Urothelium cell line (cell line): ENCODE data around the gene CASKIN1.

Source experiments
- DNase-seq: peaks from one replicate; pipeline ENCODE4 v3.0.0; 2011; ENCODE audit warnings: low spot score, mixed read lengths
- FAIRE-seq: peaks from 2 replicates; lab custom pipeline; 2011; peaks lifted over from hg19 to GRCh38; lab: Jason Lieb, UNC

The CASKIN1 gene

DNA sequence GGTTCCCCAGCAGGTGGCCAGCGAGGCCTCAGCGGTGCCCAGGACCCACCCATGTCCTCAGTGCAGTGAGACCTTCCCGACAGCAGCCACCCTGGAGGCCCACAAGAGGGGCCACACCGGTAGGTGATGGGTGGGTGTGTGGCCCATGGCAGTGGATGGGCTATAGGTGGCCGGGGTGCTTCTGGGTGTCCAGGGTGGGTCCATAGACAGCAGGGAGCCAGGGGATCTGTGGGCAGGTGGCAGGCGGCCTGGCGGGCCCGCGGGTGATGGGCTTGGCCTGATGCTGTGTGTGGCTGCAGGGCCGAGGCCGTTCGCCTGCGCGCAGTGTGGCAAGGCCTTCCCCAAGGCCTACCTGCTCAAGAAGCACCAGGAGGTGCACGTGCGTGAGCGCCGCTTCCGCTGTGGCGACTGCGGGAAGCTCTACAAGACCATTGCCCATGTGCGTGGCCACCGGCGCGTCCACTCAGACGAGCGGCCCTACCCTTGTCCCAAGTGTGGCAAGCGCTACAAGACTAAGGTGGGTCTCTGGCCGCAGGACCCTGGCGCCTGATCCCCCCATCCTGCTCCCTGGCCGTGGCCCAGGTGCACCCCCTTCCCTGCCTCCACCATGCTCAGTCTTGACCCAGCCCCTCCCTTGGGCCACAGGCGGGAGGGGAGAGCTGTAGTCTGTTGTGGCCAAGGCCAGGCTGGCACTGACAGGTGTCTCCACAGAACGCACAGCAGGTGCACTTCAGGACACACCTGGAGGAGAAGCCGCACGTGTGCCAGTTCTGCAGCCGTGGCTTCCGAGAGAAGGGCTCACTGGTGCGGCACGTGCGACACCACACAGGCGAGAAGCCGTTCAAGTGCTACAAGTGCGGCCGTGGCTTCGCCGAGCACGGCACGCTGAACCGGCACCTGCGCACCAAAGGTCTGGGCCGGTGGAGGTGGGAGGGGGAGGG, 37.7 kb upstream of the CASKIN1 start:
- DNase-seq = no peak
- no peak for FAIRE-seq

DNA sequence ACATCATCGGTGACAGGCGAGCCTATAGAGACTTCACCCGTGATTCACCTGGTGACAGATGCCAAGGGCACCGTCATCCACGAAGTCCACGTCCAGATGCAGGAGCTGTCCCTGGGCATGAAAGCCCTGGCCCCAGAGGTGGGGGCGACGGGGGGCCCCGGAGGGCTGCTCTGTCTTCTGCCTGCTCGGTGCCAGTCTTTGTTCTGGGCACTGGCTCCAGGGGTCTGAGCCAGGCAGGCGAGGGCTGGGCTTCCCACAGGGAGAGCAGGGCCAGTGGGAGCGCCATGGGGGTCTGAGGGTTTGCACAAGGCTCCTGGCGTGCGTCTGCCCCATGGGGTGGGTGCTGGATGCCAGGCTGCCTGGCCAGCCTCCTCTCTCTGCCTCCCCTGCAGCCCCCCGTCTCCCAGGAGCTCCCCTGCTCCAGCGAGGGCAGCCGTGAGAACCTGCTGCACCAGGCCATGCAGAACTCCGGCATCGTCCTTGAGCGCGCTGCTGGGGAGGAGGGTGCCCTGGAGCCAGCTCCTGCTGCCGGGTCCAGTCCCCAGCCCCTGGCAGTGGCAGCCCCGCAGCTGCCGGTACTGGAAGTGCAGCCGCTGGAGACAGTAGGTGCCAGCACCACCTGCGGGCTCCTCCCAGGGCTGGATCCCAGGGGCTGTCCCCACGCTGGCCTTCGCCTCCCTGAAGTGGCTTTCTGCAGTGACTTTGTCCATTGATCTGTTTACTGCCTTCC, 36.8 kb upstream of the CASKIN1 start:
- no peak for FAIRE-seq
- no peak for DNase-seq

DNA sequence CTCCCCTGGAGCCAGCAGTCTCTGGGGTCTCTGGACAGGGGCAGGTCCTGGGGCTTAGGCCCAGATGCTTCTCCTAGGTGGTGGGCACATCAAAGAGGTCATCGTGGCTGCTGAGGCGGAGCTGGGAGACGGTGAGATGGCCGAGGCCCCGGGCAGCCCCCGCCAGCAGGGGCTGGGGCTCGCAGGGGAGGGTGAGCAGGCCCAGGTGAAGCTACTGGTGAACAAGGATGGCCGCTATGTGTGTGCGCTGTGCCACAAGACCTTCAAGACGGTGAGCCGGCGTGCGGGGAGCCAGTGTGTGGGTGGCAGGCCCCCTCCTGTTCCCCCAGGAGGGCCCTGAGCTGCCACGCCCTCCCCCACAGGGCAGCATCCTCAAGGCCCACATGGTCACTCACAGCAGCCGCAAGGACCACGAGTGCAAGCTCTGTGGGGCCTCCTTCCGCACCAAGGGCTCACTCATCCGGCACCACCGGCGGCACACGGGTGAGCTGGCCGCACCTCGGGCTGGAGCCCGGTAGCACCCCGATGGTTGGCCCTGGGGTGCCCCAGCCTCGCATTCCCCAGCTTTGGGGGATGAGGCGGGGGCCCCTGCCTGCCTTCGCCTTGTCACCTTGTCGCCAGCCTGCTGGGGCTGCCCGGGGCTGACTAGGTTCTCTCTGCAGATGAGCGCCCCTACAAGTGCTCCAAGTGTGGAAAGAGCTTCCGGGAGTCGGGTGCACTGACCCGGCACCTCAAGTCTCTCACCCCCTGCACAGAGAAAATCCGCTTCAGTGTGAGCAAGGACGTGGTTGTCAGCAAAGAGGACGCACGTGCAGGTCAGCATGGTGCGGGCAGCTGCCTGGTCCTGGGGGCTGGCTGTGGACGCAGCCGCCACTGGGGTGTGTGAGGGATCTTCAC, 35.9 kb upstream of the CASKIN1 start:
- FAIRE-seq (no peak), DNase-seq (no peak)

DNA sequence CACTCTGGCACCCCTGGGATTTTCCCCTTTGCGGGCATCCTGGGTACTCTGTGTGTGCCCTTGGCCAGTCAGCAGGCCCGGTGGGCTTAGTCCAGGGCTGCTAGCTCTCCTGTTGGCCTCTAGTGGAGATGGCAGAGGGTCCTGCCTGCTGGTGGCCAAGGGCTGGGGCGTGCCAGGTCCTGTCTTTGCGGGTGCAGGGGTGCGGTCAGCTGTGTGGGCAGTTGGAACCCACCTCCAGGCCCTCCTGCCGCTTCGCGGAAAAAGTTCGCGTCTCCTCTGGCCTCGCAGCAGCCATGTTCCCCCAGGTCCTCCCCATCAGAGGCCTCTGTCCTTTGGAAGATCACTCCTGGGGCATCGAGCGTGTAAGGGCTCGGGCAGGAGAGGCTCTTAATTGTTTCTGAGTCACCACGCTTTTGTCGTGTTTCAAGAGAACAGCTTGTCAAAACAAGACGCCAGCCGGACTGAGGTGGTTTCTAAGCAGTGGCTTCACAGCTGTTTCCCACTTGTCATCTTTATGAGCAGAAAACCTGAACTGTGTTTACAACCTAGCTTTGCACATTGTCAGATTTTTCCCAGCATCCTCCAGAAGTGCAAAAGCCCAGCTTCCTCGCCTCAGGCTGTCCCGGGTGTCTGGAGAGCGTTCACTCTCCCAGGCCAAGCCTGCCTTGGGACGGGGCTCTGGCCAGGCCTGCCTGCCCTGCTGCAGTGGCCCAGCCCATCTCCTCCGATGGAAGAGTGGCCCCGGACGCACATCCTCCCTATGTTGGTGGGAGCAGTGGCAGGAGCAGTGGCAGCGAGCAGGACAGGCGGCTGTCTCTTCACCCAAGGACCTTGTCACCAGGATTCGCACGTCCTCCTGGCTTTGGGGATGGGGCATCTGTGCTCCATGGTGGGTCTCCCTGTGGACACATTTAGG, 34.9 kb upstream of the CASKIN1 start:
- no peak for FAIRE-seq
- DNase-seq = no peak

- DNase-seq = no peak
- no peak for FAIRE-seq
These were observed 34.0 kb upstream of the CASKIN1 start for GRCh38 chr16:2230376-2230775.

DNA sequence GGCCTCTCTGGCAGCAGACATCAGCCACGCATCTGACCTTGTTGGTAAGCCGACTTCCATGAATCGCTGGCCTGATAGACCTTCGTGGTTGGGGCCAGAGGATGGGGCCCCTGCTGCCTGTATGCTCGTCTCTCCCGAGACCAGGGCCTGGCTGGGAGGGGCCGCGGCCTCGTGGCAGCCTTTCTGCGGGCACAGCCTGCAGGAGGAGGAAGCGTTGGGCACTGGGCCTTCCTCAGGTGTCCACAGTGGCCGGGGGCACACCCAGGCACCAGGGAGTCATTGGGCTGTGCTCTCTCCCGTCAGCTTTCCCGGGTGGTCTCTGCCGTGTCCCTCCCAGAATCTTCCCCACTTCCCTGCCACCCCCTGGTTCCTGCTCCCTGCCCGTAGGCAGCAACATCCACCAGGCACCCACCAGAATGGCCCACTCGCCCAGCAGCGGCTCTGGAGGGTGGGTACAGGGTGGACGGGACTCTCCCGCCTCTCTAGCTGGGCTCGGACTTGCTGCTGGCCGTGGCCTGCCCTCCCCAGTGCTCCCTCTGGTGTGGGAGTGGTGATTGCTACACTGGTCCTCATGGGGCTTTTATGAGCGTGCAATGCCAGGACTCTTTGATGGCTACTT, 33.3 kb upstream of the CASKIN1 start:
- no peak for FAIRE-seq

DNA sequence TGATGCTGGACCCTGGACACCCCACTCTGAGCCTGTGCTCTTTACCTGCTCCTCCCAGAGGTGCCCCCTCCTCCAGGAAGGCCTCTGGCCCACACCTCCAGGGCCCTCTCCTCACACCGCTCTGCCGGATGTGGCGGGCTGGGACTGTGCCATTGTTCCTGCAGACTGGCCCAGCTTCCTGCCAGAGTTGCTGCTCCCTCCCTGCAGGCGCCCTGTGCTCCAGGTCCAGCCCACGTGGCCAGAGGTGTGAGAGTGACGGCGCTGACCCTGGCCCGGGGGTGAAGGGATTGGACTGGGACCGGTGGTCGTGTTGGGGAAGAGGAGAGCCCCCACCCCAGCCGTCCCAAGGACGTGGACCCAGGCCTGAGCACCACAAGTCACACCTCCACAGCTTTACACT, 32.7 kb upstream of the CASKIN1 start:
- no peak for DNase-seq
- no peak for FAIRE-seq

More for the DNA sequence above, 33.3 kb upstream of the CASKIN1 start:
- DNase-seq = no peak

DNA sequence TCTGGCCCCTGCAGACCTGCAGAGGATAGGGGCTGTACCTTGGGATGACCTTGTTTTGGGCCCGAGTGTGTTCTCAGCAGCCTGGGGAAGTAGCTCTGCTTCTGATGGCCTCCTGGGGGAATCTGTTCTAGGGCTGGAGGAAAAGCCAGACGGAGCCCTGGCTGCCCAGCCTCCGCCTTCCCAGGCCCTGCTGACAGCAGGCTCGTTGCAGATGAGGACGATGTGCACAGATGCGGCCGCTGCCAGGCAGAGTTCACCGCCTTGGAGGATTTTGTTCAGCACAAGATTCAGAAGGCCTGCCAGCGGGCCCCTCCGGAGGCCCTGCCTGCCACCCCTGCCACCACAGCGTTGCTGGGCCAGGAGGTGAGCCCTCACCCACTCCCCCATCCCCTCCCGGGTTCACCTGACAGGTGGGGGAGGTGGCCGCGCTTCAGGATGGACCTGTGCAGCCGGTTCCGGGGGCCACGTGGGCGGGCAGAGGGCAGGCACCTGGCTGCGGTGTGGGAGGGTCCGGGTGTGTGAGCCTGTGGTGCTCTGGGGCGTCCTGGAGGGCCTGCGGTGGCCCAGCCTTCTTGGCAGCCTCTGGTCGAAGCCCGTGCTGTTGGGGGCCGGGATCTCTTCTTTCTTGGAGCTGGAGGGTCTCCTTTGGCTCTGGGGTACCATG, 31.9 kb upstream of the CASKIN1 start:
- FAIRE-seq (no peak), DNase-seq (no peak)

DNA sequence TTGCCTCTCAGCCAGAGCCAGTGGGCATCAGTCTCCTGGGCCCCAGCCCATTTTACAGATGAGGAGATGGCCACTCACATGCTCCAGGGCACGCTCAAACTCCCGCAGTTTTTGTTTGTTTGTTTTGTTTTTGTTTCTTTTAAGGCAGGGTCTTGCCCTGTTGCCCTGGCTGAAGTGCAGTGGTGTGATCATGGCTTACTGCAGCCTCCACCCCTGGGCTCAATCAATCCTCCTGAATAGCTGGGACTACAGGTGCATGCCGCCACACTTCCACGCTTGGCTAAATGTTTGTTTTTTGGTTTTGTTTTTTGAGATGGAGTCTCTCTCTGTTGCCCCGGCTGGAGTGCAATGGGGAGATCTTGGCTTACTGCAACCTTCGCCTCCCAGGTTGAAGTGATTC, 30.5 kb upstream of the CASKIN1 start:
- DNase-seq (no peak), FAIRE-seq (no peak)

- DNase-seq (no peak), FAIRE-seq (no peak)
These were observed 29.9 kb upstream of the CASKIN1 start for GRCh38 chr16:2226245-2226793.

DNA sequence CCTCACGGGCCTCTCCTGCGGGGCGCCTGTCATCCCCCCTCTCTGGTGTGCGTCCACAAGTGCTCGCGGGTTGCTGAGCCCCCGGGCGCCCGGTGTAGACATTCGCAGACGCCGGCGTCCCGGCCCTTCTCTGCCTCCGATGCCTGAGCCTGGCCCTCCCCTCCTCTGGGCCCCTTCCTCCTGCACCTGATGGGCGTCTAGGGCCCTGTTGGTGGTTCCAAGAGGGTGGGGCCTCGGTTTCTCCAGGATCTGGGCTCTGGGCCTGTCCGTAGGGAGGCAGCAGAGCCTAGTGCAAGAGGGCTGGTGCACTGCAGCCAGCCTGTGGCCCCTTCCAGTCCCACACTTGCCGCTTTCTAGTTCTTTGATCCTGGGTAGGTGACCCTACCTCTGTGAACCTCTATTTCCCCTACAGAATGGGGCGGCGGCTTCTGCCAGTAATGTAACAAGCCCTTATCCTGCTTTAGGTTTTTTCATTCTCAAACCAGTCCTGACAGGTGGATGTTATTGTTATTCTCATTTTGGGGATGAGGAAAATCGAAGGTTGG, 27.6 kb upstream of the CASKIN1 start:
- DNase-seq (peak; percentile 59), FAIRE-seq (no peak)

- peak; percentile 100 for DNase-seq
- FAIRE-seq = peak; percentile 98
These were observed 27.0 kb upstream of the CASKIN1 start, which contains the start of gene E4F1 for GRCh38 chr16:2223221-2223941. TSS of gene E4F1 (plus strand) at chr16:2223591. CDS start at chr16:2223614, 23 bp downstream.

GRCh38 chr16:2216330-2216729, 19.9 kb upstream of the CASKIN1 start:
- DNase-seq (no peak), FAIRE-seq (no peak)

GRCh38 chr16:2214719-2214968, 18.2 kb upstream of the CASKIN1 start, which contains the start of gene PGP:
TSS of gene PGP (minus strand) at chr16:2214840. CDS start at chr16:2214777, 63 bp downstream.
- DNase-seq (no peak), FAIRE-seq (peak; percentile 93)

DNA sequence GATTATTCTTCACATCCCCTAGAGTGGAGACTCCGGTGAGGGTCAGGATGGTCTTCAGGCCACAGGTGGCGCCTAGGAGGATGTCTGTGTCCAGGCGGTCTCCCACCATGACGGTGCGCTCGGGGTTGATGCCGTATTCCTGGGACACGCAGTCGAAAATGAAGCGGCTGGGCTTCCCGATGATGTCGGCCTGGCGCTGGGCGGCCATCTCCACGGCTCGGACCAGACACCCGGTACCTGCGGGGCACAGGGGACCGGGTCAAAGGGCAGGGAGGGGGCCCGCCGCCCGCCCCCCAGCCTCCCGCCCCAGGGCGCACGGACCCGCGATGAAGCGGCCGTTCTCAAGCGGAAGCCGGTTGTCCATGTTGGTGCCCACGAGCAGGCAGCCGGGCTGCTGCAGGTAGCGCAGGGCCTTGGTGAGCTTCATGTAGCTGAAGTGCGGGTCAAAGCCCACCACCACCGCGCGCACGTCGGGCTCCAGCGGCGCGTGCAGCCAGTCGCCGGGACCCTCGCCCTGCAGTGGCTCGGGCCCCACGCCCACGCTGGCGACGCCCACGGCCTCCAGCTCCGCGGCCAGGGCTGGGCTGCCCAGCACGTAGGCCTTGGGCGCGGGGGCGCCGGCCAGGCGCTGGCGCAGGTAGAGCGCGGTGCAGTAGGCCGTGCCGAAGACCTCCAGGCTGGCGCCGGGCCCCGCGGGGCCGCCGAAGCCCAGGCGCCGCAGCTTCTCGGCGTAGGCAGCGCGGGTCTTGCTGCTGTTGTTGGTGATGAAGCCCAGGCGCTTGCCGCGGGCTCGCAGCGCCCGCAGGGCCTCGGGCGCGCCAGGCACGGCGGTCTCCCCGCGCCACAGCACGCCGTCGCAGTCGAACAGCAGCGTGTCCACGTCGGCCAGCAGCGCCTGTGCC, 17.7 kb upstream of the CASKIN1 start:
- FAIRE-seq = no peak

GRCh38 chr16:2212362-2213324, 16.2 kb upstream of the CASKIN1 start:
- FAIRE-seq (no peak), DNase-seq (peak; percentile 32)

More for the DNA sequence above, 17.7 kb upstream of the CASKIN1 start:
- no peak for DNase-seq
